HepG2 (cell line): ENCODE data around the gene SLC25A51. TPM values are rescaled to one million over a fixed set of nuclear protein-coding genes. Genes with fewer than 3 reads are reported as not detected.

Source experiments
- ARNT2 ChIP-seq: sonication (generic); formaldehyde crosslinking; IDR thresholded peaks from 2 replicates; pipeline ENCODE4 v1.8.0; 2022; ENCODE audit warnings: mild to moderate bottlenecking, low read depth, missing genetic modification reagents, moderate library complexity
- CBX2 ChIP-seq, 2 experiments: fragments of 200-600 bp in 1 of 2; sonication (generic); formaldehyde crosslinking in 1 of 2; IDR thresholded peaks; 2 replicates each; pipeline versions ENCODE4 v1.7.0 to v1.8.1; 2018 to 2022; ENCODE audit warnings: low read depth in 2 of 2, low read length in 1 of 2, mild to moderate bottlenecking in 1 of 2, missing genetic modification reagents in 1 of 2
- ELF3 ChIP-seq: IDR thresholded peaks from 2 replicates; pipeline ENCODE4 v1.6.1; 2016; ENCODE audit warnings: missing genetic modification reagents, missing compliant biosample characterization
- KDM3A ChIP-seq: IDR thresholded peaks from 2 replicates; pipeline ENCODE4 v1.6.1; 2018; ENCODE audit warnings: low read depth, missing compliant biosample characterization
- KDM5B ChIP-seq: sonication (generic); formaldehyde crosslinking; IDR thresholded peaks from 2 replicates; pipeline ENCODE4 v1.4.0; 2020; ENCODE audit warnings: missing genetic modification reagents, mild to moderate bottlenecking, borderline replicate concordance
- KLF9 ChIP-seq: IDR thresholded peaks from 2 replicates; pipeline ENCODE4 v1.6.1; 2016; ENCODE audit warnings: low read depth
- MED13 ChIP-seq: sonication (generic); formaldehyde crosslinking; IDR thresholded peaks from 2 replicates; pipeline ENCODE4 v1.5.0; 2020; ENCODE audit warnings: missing genetic modification reagents
- MTA3 ChIP-seq: sonication (generic); formaldehyde crosslinking; IDR thresholded peaks from 2 replicates; pipeline ENCODE4 v1.4.0; 2020; ENCODE audit warnings: missing genetic modification reagents
- PHF20 ChIP-seq: sonication (generic); formaldehyde crosslinking; IDR thresholded peaks from 2 replicates; pipeline ENCODE4 v1.5.0; 2020; ENCODE audit warnings: mild to moderate bottlenecking, missing genetic modification reagents
- PHF5A ChIP-seq: IDR thresholded peaks from one replicate; pipeline ENCODE4 v1.6.1; 2018; ENCODE audit warnings: low read depth, missing genetic modification reagents; ENCODE audit not compliant: unreplicated experiment
- RFX5 ChIP-seq: IDR thresholded peaks from 2 replicates; pipeline ENCODE4 v1.6.1; 2011; ENCODE audit warnings: low read depth, low read length, improper control_type of control experiment
- SNRNP70 ChIP-seq: fragments of 200-400 bp; formaldehyde crosslinking; IDR thresholded peaks from 2 replicates; pipeline ENCODE4 v1.6.1; 2017; ENCODE audit warnings: mild to moderate bottlenecking, low read depth, low read length, moderate library complexity
- SYNCRIP ChIP-seq: fragments of 200-400 bp; formaldehyde crosslinking; IDR thresholded peaks from 2 replicates; pipeline ENCODE4 v1.6.1; 2018; ENCODE audit warnings: mild to moderate bottlenecking, low read depth, low read length; ENCODE audit not compliant: insufficient read depth
- TOE1 ChIP-seq: sonication (generic); formaldehyde crosslinking; IDR thresholded peaks from 2 replicates; pipeline ENCODE4 v1.4.0; 2020; ENCODE audit warnings: mild to moderate bottlenecking, missing genetic modification reagents
- ZBTB20 ChIP-seq: sonication (generic); formaldehyde crosslinking; IDR thresholded peaks from 2 replicates; pipeline ENCODE4 v1.8.1; 2023; ENCODE audit warnings: missing genetic modification reagents, low read depth, mild to moderate bottlenecking, borderline replicate concordance
- ZMYM3 ChIP-seq: sonication (generic); formaldehyde crosslinking; IDR thresholded peaks from 2 replicates; pipeline ENCODE4 v1.5.1; 2020; ENCODE audit warnings: mild to moderate bottlenecking, missing genetic modification reagents
- ZNF124 ChIP-seq: sonication (generic); formaldehyde crosslinking; IDR thresholded peaks from 2 replicates; pipeline ENCODE4 v1.4.0; 2020; ENCODE audit warnings: missing genetic modification reagents
- ZNF460 ChIP-seq: sonication (generic); formaldehyde crosslinking; IDR thresholded peaks from 2 replicates; pipeline ENCODE4 v1.5.1; 2020; ENCODE audit warnings: missing genetic modification reagents, mild to moderate bottlenecking, borderline replicate concordance
- ZNF547 ChIP-seq: sonication (generic); formaldehyde crosslinking; IDR thresholded peaks from 2 replicates; pipeline ENCODE4 v1.5.1; 2020; ENCODE audit warnings: mild to moderate bottlenecking, missing genetic modification reagents
- ZNF678 ChIP-seq: sonication (generic); formaldehyde crosslinking; IDR thresholded peaks from 2 replicates; pipeline ENCODE4 v1.4.0; 2020; ENCODE audit warnings: mild to moderate bottlenecking, missing genetic modification reagents
- ZNF75D ChIP-seq: sonication (generic); formaldehyde crosslinking; IDR thresholded peaks from 2 replicates; pipeline ENCODE4 v1.8.1; 2023; ENCODE audit warnings: missing genetic modification reagents, mild to moderate bottlenecking, borderline replicate concordance
- ZNF775 ChIP-seq: sonication (generic); formaldehyde crosslinking; IDR thresholded peaks from 2 replicates; pipeline ENCODE4 v1.4.0; 2020; ENCODE audit warnings: missing genetic modification reagents, mild to moderate bottlenecking, moderate library complexity, borderline replicate concordance
- ZNF879 ChIP-seq: sonication (generic); formaldehyde crosslinking; IDR thresholded peaks from 2 replicates; pipeline ENCODE4 v1.8.1; 2023; ENCODE audit warnings: missing genetic modification reagents
- ZNF883 ChIP-seq: sonication (generic); formaldehyde crosslinking; IDR thresholded peaks from 2 replicates; pipeline ENCODE4 v1.5.1; 2020; ENCODE audit warnings: mild to moderate bottlenecking, missing genetic modification reagents; ENCODE audit errors: not compliant biosample characterization
- polyA plus RNA-seq, 8 experiments: library from polyadenylated mRNA; depleted of rRNA in 3 of 8; stranded (reverse) in 7 of 8; unstranded in 1 of 8; fragments of >200 nt; fragmentation: Illumina TruSeq in 4 of 8; extraction: Trizol in 4 of 8; gene quantifications; 2 replicates each; pipeline versions ENCODE4 v1.2.1 to v1.2.3, GENCODE V29; 2011 to 2016; ENCODE audit warnings: low read depth in 4 of 8, missing spikeins in 1 of 8, mixed read lengths in 1 of 8; ENCODE audit not compliant: insufficient read depth in 1 of 8
- total RNA-seq, 5 experiments: library from RNA; depleted of rRNA; stranded (reverse); fragments of >200 nt; fragmentation: Illumina TruSeq; extraction: Trizol; gene quantifications; 2 replicates each; pipeline ENCODE4 v1.2.3, GENCODE V29; 2016; ENCODE audit warnings: low read depth in 1 of 5
- TF ChIP-seq, protein P1 (sequence below): sonication (generic); formaldehyde crosslinking; IDR thresholded peaks from 2 replicates; pipeline ENCODE4 v1.5.0; 2020; ENCODE audit warnings: mild to moderate bottlenecking, missing genetic modification reagents
- TF ChIP-seq, protein P2 (sequence below): sonication (generic); formaldehyde crosslinking; IDR thresholded peaks from 2 replicates; pipeline ENCODE4 v1.8.0; 2022; ENCODE audit warnings: mild to moderate bottlenecking, missing genetic modification reagents, borderline replicate concordance
- TF ChIP-seq, protein P3 (sequence below): sonication (generic); formaldehyde crosslinking; IDR thresholded peaks from 2 replicates; pipeline ENCODE4 v1.8.1; 2022; ENCODE audit warnings: mild to moderate bottlenecking, missing genetic modification reagents

SLC25A51 gene
- total and polyA plus RNA-seq, 2 of the 13 experiments (the other 11 are each of a cell fraction or from before 2014, with no cell fraction given): 14.6 to 37.7 TPM

DNA sequence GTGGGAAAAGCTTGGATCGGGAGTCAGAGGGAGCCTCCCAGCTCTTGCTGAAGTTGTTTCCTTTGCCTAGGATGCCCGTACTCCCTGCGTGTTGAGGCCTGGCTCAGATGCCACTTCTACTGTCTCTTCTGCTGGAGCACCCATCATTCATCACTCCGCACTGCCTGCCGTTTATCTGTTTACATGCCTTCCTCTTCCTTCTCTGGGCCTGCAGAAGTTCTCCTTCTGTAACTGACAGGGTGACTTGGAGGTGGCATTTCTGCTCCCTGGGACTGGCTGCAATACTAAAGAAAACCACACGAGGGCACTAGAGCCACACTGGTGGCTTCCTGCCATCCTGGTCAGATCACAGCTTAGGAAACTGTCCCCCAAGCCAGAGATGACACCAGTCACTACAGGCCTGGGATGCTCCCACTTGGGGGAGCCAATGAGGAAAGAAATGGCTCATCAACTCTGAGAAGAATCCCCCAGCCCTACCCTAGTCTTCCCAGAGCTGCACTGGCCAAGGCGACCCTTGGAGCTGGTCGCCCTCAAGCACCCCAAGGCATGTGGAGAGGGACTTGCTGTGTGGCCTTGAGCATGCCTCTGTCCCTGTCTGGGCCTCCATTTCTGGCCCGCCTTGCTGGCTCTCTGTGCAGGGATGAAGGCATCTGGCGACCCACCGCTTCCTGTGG lies 9.7 kb upstream of the SLC25A51 start (continued):
- TF ChIP-seq RFX5 (no peak), SNRNP70 (no peak), MTA3 (no peak), KDM3A (CRISPR knock-in tag) (no peak), KDM5B (CRISPR knock-in tag) (no peak), ZNF547 (CRISPR knock-in tag) (peak; percentile 47; the same call in 1 of the 2 replicates), SYNCRIP (no peak), ZNF879 (CRISPR knock-in tag) (no peak), ZNF678 (CRISPR knock-in tag) (no peak), ELF3 (peak; percentile 27; the same call in 1 of the 2 replicates), ZNF124 (0 out of 2 replicates have a peak, but pooled peaks have one; percentile 49), ZNF883 (no peak), CBX2 (IDR thresholded peaks at IDR 0.05; ENCODE audit: low read depth, low read length) (no peak), CBX2 (CRISPR knock-in tag; IDR thresholded peaks at IDR 0.05; ENCODE audit: low read depth) (no peak), ZNF75D (no peak), ZMYM3 (CRISPR knock-in tag) (no peak), ZNF775 (CRISPR knock-in tag) (no peak), MED13 (no peak), PHF20 (no peak), ZBTB20 (CRISPR knock-in tag) (no peak), TOE1 (0 out of 2 replicates have a peak, but pooled peaks have one; percentile 34), KLF9 (CRISPR knock-in tag) (no peak), ZNF460 (CRISPR knock-in tag) (no peak), PHF5A (CRISPR knock-in tag) (no peak), ARNT2 (CRISPR knock-in tag) (no peak)
- TF ChIP-seq, protein P1, sequence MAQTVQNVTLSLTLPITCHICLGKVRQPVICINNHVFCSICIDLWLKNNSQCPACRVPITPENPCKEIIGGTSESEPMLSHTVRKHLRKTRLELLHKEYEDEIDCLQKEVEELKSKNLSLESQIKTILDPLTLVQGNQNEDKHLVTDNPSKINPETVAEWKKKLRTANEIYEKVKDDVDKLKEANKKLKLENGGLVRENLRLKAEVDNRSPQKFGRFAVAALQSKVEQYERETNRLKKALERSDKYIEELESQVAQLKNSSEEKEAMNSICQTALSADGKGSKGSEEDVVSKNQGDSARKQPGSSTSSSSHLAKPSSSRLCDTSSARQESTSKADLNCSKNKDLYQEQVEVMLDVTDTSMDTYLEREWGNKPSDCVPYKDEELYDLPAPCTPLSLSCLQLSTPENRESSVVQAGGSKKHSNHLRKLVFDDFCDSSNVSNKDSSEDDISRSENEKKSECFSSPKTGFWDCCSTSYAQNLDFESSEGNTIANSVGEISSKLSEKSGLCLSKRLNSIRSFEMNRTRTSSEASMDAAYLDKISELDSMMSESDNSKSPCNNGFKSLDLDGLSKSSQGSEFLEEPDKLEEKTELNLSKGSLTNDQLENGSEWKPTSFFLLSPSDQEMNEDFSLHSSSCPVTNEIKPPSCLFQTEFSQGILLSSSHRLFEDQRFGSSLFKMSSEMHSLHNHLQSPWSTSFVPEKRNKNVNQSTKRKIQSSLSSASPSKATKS (CRISPR knock-in tag): no peak
- TF ChIP-seq, protein P2, sequence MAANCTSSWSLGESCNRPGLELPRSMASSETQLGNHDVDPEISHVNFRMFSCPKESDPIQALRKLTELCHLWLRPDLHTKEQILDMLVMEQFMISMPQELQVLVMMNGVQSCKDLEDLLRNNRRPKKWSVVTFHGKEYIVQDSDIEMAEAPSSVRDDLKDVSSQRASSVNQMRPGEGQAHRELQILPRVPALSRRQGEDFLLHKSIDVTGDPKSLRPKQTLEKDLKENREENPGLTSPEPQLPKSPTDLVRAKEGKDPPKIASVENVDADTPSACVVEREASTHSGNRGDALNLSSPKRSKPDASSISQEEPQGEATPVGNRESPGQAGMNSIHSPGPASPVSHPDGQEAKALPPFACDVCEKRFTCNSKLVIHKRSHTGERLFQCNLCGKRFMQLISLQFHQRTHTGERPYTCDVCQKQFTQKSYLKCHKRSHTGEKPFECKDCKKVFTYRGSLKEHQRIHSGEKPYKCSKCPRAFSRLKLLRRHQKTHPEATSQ (CRISPR knock-in tag): no peak
- TF ChIP-seq, protein P3, sequence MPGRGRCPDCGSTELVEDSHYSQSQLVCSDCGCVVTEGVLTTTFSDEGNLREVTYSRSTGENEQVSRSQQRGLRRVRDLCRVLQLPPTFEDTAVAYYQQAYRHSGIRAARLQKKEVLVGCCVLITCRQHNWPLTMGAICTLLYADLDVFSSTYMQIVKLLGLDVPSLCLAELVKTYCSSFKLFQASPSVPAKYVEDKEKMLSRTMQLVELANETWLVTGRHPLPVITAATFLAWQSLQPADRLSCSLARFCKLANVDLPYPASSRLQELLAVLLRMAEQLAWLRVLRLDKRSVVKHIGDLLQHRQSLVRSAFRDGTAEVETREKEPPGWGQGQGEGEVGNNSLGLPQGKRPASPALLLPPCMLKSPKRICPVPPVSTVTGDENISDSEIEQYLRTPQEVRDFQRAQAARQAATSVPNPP: no peak
